ENCODE results near the gene PEAK1.

The PEAK1 gene

GRCh38 chr15:77419836-77420609 lies at the start of gene PEAK1:
Gene PEAK1 (minus strand): TSS chr15:77420104. CDS start chr15:77181926, 238,178 bp downstream.
- DNase-seq: peak; percentile 83

- no peak for DNase-seq
These were observed 49.0 kb upstream of the PEAK1 start for GRCh38 chr15:77468896-77469295.

- DNase-seq: no peak
These were observed 46.6 kb upstream of the PEAK1 start for GRCh38 chr15:77466521-77466920.

- DNase-seq: no peak
These were observed 44.4 kb upstream of the PEAK1 start for GRCh38 chr15:77464129-77464865.

- no peak for DNase-seq
These were observed 41.6 kb upstream of the PEAK1 start for GRCh38 chr15:77461486-77461885.

- no peak for DNase-seq
These were observed 39.1 kb upstream of the PEAK1 start for GRCh38 chr15:77459031-77459430.

- DNase-seq: no peak
These were observed 38.0 kb upstream of the PEAK1 start for GRCh38 chr15:77457905-77458265.

GRCh38 chr15:77457191-77457904 lies 37.4 kb upstream of the PEAK1 start:
- no peak for DNase-seq

GRCh38 chr15:77456746-77457145 lies 36.8 kb upstream of the PEAK1 start:
- no peak for DNase-seq

GRCh38 chr15:77455696-77456321 lies 35.9 kb upstream of the PEAK1 start:
- no peak for DNase-seq

- DNase-seq: no peak
These were observed 35.0 kb upstream of the PEAK1 start for GRCh38 chr15:77454951-77455350.

- no peak for DNase-seq
These were observed 34.4 kb upstream of the PEAK1 start for GRCh38 chr15:77454265-77454664.

- DNase-seq: no peak
These were observed 27.0 kb upstream of the PEAK1 start for GRCh38 chr15:77446840-77447390.

- DNase-seq: no peak
These were observed 20.6 kb upstream of the PEAK1 start for GRCh38 chr15:77440378-77440999.

- no peak for DNase-seq
These were observed 17.4 kb upstream of the PEAK1 start for GRCh38 chr15:77437264-77437663.

- DNase-seq: no peak
These were observed 16.9 kb upstream of the PEAK1 start for GRCh38 chr15:77436822-77437221.

GRCh38 chr15:77430652-77431051 lies 10.7 kb upstream of the PEAK1 start:
- DNase-seq: no peak

GRCh38 chr15:77430213-77430612 lies 10.3 kb upstream of the PEAK1 start:
- no peak for DNase-seq

GRCh38 chr15:77426871-77427270 lies 7.0 kb upstream of the PEAK1 start:
- no peak for DNase-seq

GRCh38 chr15:77426377-77426776 lies 6.5 kb upstream of the PEAK1 start:
- no peak for DNase-seq

- DNase-seq: no peak
These were observed 5.2 kb upstream of the PEAK1 start for GRCh38 chr15:77425104-77425503.

GRCh38 chr15:77421370-77421700 lies 1.4 kb upstream of the PEAK1 start:
- DNase-seq: no peak
